CD4-positive, alpha-beta T cell treated with Interleukin-15 for 4 hours (primary cell): Measurements from ENCODE around the gene ATP2B2.

Source experiments
- DNase-seq: peaks from one replicate; pipeline ENCODE4 v3.0.0-alpha.2; 2020; ENCODE audit warnings: low spot score

Gene ATP2B2

GRCh38 chr3:10328460-10329071 lies 176.8 kb downstream of the ATP2B2 start:
- DNase-seq: no peak

GRCh38 chr3:10327592-10327991 lies 177.8 kb downstream of the ATP2B2 start:
- DNase-seq: no peak

GRCh38 chr3:10322352-10322710 lies 183.1 kb downstream of the ATP2B2 start:
- DNase-seq: peak; percentile 20

- no peak for DNase-seq
These were observed 183.6 kb downstream of the ATP2B2 start for GRCh38 chr3:10321630-10322351.

- DNase-seq: no peak
These were observed 185.1 kb downstream of the ATP2B2 start for GRCh38 chr3:10320320-10320677.

GRCh38 chr3:10319804-10320203 lies 185.6 kb downstream of the ATP2B2 start:
- DNase-seq: no peak

- DNase-seq: no peak
These were observed 186.1 kb downstream of the ATP2B2 start for GRCh38 chr3:10319251-10319650.

GRCh38 chr3:10317961-10318350 lies 187.4 kb downstream of the ATP2B2 start:
- no peak for DNase-seq

GRCh38 chr3:10317311-10317960 lies 187.9 kb downstream of the ATP2B2 start:
- DNase-seq: no peak

- DNase-seq: no peak
These were observed 189.5 kb downstream of the ATP2B2 start for GRCh38 chr3:10315771-10316344.

GRCh38 chr3:10315101-10315500 lies 190.3 kb downstream of the ATP2B2 start:
- no peak for DNase-seq

GRCh38 chr3:10312861-10313260 lies 192.5 kb downstream of the ATP2B2 start:
- DNase-seq: no peak

GRCh38 chr3:10312391-10312790 lies 193.0 kb downstream of the ATP2B2 start:
- no peak for DNase-seq

GRCh38 chr3:10311710-10312109 lies 193.7 kb downstream of the ATP2B2 start:
- no peak for DNase-seq

GRCh38 chr3:10310578-10310977 lies 194.8 kb downstream of the ATP2B2 start:
- DNase-seq: no peak

GRCh38 chr3:10309736-10310135 lies 195.7 kb downstream of the ATP2B2 start:
- DNase-seq: no peak

- no peak for DNase-seq
These were observed 196.7 kb downstream of the ATP2B2 start for GRCh38 chr3:10308678-10309077.

GRCh38 chr3:10306156-10306555 lies 199.2 kb downstream of the ATP2B2 start:
- no peak for DNase-seq

GRCh38 chr3:10305331-10305902 lies 200.0 kb downstream of the ATP2B2 start:
- no peak for DNase-seq

- DNase-seq: no peak
These were observed 200.5 kb downstream of the ATP2B2 start for GRCh38 chr3:10304905-10305304.

- DNase-seq: no peak
These were observed 201.6 kb downstream of the ATP2B2 start for GRCh38 chr3:10303785-10304184.

- DNase-seq: no peak
These were observed 202.3 kb downstream of the ATP2B2 start for GRCh38 chr3:10303105-10303504.

GRCh38 chr3:10300087-10300486 lies 205.3 kb downstream of the ATP2B2 start:
- no peak for DNase-seq
